ENCODE data around the gene PPM1E.

DNA sequence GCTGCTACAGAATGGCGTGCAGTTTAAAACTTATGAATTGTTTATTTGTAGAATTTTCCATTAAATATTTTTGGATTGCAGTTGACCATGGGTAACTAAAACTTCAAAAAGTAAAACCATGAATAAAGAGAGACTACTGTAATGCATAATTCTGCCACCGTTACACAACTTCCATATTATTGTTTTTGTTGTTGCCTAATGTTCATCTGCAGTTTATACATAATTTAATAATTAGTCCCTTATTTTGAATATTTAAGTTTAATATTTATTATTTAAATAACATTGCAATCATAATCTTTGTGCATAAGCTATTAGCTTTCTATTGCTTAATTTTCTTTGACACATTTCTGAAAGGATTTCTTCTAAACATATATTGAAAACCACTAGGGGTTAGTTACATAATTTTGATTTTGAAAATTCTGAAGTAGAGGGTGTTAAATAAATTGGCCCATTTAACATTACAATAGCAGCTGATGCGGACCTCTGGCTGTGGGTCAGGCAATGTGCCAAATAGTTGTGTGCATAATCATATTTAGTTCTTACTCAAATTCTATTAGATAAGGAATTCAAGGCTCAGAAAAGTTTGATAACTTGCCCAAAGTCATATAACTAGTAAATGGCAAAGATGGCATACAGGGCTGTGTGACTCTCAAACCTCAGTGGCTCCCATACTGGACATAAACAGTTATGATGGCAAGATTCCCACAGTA, 31.1 kb downstream of the PPM1E start:
- TF ChIP-seq CTCF (IDR thresholded peaks at IDR 0.05; ENCODE audit: insufficient read depth, low read length, poor library complexity, severe bottlenecking) (no peak), EZH2phosphoT487 (conservative IDR thresholded peaks at IDR 0.05; ENCODE audit: low read length) (no peak)
